ENCODE measurements around the gene TUB. TPM values are rescaled to one million over a fixed set of nuclear protein-coding genes. Genes with fewer than 3 reads are reported as not detected.

The TUB gene
- total and polyA plus RNA-seq, 2 of the 13 experiments (the other 11 are each of a cell fraction or from before 2014, with no cell fraction given), result 4.3 to 5.6 TPM

DNA sequence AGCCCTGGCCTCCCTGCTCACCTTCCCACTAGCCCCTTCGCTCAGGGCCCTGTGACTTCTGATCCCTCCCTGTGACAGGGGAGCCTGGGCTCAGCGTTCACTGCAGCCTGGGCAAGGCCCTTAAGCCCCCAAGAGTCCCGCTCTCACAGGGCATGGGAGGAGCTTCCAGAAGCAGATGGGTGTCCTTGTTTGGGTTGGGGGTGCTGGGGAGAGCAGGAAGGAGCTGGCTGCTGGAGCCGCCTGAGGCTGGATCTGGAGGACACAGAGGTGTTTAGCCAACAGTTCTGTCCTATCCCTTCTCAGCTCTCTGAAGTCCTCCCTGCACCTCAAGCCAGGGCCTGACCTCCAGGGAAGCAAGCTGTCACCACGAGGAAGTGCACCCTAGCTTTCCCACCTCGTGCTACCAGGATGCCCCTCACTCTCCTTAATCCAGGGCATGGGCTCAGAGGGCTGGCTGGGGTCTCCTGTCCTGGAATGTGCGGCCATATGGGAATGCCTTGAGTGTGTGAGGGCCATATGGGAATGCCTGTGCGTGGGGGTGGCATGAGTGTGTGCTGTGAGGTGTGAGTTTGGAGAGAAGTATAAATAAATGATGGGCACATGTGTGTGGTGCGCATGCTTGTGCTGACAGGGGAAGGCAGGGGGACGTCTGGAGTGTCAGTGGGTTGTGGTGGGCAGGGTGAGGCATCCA is 25.0 kb upstream of the TUB start (continued):
- no peak for TF ChIP-seq TBL1XR1 (IDR thresholded peaks at IDR 0.05; ENCODE audit: borderline replicate concordance, low read length, partially characterized antibody)

DNA sequence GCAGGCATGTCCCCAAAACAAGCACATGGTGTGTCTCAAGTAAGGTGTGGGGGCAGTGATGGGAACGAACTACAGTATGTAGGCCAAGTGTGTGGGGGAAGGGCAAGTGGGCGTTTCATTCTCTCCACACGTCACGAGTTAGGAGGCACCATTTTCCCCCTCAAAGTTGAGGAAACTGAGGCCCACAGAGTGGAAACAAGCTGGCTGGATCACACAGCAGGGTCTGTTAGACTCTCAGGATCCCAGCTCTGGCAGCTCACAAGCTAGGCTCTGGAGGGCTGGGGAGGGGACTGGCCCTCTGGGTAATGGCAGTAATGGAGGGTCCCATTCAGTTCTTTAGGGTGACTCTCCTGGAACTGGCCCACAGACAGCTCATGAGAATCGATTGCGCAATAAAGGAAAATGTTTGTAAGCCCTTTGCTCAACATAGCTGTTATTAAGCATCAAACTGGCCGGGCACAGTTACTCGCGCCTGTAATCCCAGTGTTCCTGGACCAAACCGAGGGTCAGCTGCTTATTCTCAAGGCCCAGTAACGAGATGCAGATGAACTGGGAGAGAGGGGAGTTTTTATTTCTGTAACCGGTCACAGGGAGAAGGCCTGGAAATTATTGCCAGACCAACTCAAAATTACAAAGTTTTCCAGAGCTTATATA is 24.1 kb upstream of the TUB start:
- ChIA-PET POLR2A (no interaction called here), CTCF (ENCODE audit: low intra/inter-chr PET ratio, low total read pairs) (no interaction called here)
- H3K4me3 ChIP-seq (replicated peaks in 1 of 3; ENCODE audit: insufficient read depth in 1 of 3, low read depth in 2 of 3, low read length in 3 of 3), result no peak overlapping the region
- no TSS peak for BruUV-seq (replicated peaks)
- intact Hi-C loops (cut with micrococcal nuclease; ENCODE audit: unreplicated experiment) (no loop called here), in situ Hi-C loops (cut with HindIII; ENCODE audit: extremely low pct_ligation_motif_present, low pct_unique_long_range_greater_than_20kb) (no loop called here)
- H3K79me2 ChIP-seq (ENCODE audit: insufficient read depth, low read length), result no peaks in the 10 kb centered on the region
- TF ChIP-seq ZNF737 (CRISPR knock-in tag; IDR thresholded peaks at IDR 0.05; ENCODE audit: borderline replicate concordance), result no peak
- peak; percentile 97 for TF ChIP-seq CEBPB (IDR thresholded peaks at IDR 0.05; ENCODE audit: borderline replicate concordance, low read depth, low read length)
- TF ChIP-seq PCBP1 (IDR thresholded peaks at IDR 0.05; ENCODE audit: borderline replicate concordance, low read depth, low read length), result no peak
- no peak for TF ChIP-seq ZFP1 (CRISPR knock-in tag; IDR thresholded peaks at IDR 0.05)
- no peak for TF ChIP-seq ZNF44 (CRISPR knock-in tag; IDR thresholded peaks at IDR 0.05)
- TF ChIP-seq THAP11 (CRISPR knock-in tag; IDR thresholded peaks at IDR 0.05), result no peak
- TF ChIP-seq HOXD1 (CRISPR knock-in tag; IDR thresholded peaks at IDR 0.05), result no peak
- TF ChIP-seq CBX5 (CRISPR knock-in tag; IDR thresholded peaks at IDR 0.05; ENCODE audit: borderline replicate concordance), result no peak
- peak; percentile 83 for TF ChIP-seq CEBPG (CRISPR knock-in tag; IDR thresholded peaks at IDR 0.05)
- TF ChIP-seq TOPORS (CRISPR knock-in tag; IDR thresholded peaks at IDR 0.05), result no peak
- ATAC-seq (no peak), DNase-seq (ENCODE audit: low spot score) (no peak), FAIRE-seq (no peak)
- H3K9me3 ChIP-seq (ENCODE audit: low read length), result no peaks in the 10 kb centered on the region
- no peaks in the 10 kb centered on the region for H4K20me1 ChIP-seq (ENCODE audit: insufficient read depth, low read length)
- no peak overlapping the region for H2AFZ ChIP-seq (ENCODE audit: low read length)
- no peaks in the 10 kb centered on the region for H3K36me3 ChIP-seq (replicated peaks in 1 of 2; ENCODE audit: control insufficient read depth in 1 of 2, insufficient read depth in 2 of 2, low read length in 2 of 2)
- no peak overlapping the region for H3K4me2 ChIP-seq (ENCODE audit: low read depth, low read length)
- no peak overlapping the region for H3K27ac ChIP-seq (ENCODE audit: extremely low read length, insufficient read depth, low read length)
- WGBS (ENCODE audit: low lambda C conversion rate), result 12% methylated on average over 12 of the region's 12 CpGs
- no peak overlapping the region for H3K9ac ChIP-seq (ENCODE audit: insufficient read depth, low read depth, low read length)
- H3K4me1 ChIP-seq (ENCODE audit: insufficient read depth, low read length), result no peaks in the 10 kb centered on the region
- peaks cover 2 to 21% of the 10 kb centered on the region in 2 experiments; a peak in 3 of 5 replicates for H3K27me3 ChIP-seq (ENCODE audit: control insufficient read depth in 1 of 2, insufficient read depth in 2 of 2, low read length in 2 of 2)

Data from HepG2 (cell line).